ENCODE measurements around the gene PTPRN2.
"Not testable (repeated sequence)": the region's sequence is repeated elsewhere in the genome, so short reads cannot be mapped to it uniquely, and the experiment has no call there.

PTPRN2 gene

GRCh38 chr7:158322616-158323530 is 264.8 kb downstream of the PTPRN2 start:
- no peak for DNase-seq (ENCODE audit: low spot score)

- DNase-seq (ENCODE audit: low spot score), result no peak
These were observed 265.5 kb downstream of the PTPRN2 start for GRCh38 chr7:158321936-158322615.

- no peak for DNase-seq (ENCODE audit: low spot score)
These were observed 266.4 kb downstream of the PTPRN2 start for GRCh38 chr7:158321056-158321700.

- DNase-seq (ENCODE audit: low spot score), result no peak
These were observed 267.3 kb downstream of the PTPRN2 start for GRCh38 chr7:158320328-158320727.

GRCh38 chr7:158318511-158318913 is 269.1 kb downstream of the PTPRN2 start:
- no peak for DNase-seq (ENCODE audit: low spot score)

- DNase-seq (ENCODE audit: low spot score), result no peak
These were observed 270.1 kb downstream of the PTPRN2 start for GRCh38 chr7:158317238-158318205.

- DNase-seq (ENCODE audit: low spot score), result no peak
These were observed 271.1 kb downstream of the PTPRN2 start for GRCh38 chr7:158316466-158317031.

GRCh38 chr7:158315881-158316280 is 271.7 kb downstream of the PTPRN2 start:
- no peak for DNase-seq (ENCODE audit: low spot score)

- DNase-seq (ENCODE audit: low spot score), result no peak
These were observed 272.3 kb downstream of the PTPRN2 start for GRCh38 chr7:158315326-158315725.

GRCh38 chr7:158314394-158314793 is 273.2 kb downstream of the PTPRN2 start:
- no peak for DNase-seq (ENCODE audit: low spot score)

GRCh38 chr7:158313931-158314330 is 273.7 kb downstream of the PTPRN2 start:
- DNase-seq (ENCODE audit: low spot score), result no peak

- DNase-seq (ENCODE audit: low spot score), result no peak
These were observed 274.8 kb downstream of the PTPRN2 start for GRCh38 chr7:158312789-158313188.

GRCh38 chr7:158311791-158312190 is 275.8 kb downstream of the PTPRN2 start:
- no peak for DNase-seq (ENCODE audit: low spot score)

GRCh38 chr7:158310924-158311666 is 276.5 kb downstream of the PTPRN2 start:
- no peak for DNase-seq (ENCODE audit: low spot score)

GRCh38 chr7:158309868-158310763 is 277.5 kb downstream of the PTPRN2 start:
- no peak for DNase-seq (ENCODE audit: low spot score)

GRCh38 chr7:158308001-158308400 is 279.6 kb downstream of the PTPRN2 start:
- no peak for DNase-seq (ENCODE audit: low spot score)

GRCh38 chr7:158304072-158304471 is 283.6 kb downstream of the PTPRN2 start:
- DNase-seq (ENCODE audit: low spot score), result not testable (repeated sequence)

- no peak for DNase-seq (ENCODE audit: low spot score)
These were observed 284.5 kb downstream of the PTPRN2 start for GRCh38 chr7:158303121-158303520.

GRCh38 chr7:158302274-158303070 is 285.2 kb downstream of the PTPRN2 start:
- DNase-seq (ENCODE audit: low spot score), result peak; percentile 31
